HUES64 (cell line): ENCODE measurements around the gene CPLX4.
A peak's percentile ranks its signal among the peaks of the same experiment; 100 is the strongest.

ENCODE experiments used
- H3K27ac ChIP-seq: 2 replicates; pipeline ENCODE4 v1.7.0; 2013; ENCODE audit warnings: low read depth, low read length, inconsistent platforms
- H3K27me3 ChIP-seq: 2 replicates; pipeline ENCODE4 v1.6.1; 2013; ENCODE audit warnings: mild to moderate bottlenecking, low read length; ENCODE audit not compliant: insufficient read depth
- H3K36me3 ChIP-seq: 2 replicates; pipeline ENCODE4 v1.6.1; 2013; ENCODE audit warnings: mild to moderate bottlenecking, low read length; ENCODE audit not compliant: insufficient read depth
- H3K4me1 ChIP-seq: 2 replicates; pipeline ENCODE4 v1.6.1; 2013; ENCODE audit warnings: mild to moderate bottlenecking, low read length, moderate library complexity; ENCODE audit not compliant: insufficient read depth
- H3K4me3 ChIP-seq: 2 replicates; pipeline ENCODE4 v1.5.1; 2013; ENCODE audit warnings: mild to moderate bottlenecking, low read length, moderate library complexity
- H3K9ac ChIP-seq: 2 replicates; pipeline ENCODE4 v1.6.1; 2013; ENCODE audit warnings: mild to moderate bottlenecking, low read depth, low read length
- H3K9me3 ChIP-seq: 2 replicates; pipeline ENCODE4 v1.6.1; 2013; ENCODE audit warnings: low read depth, low read length; ENCODE audit not compliant: insufficient read depth
- WGBS: fragments of 150-250, 120-280 bp; methylation state at CpG from one replicate; pipeline ENCODE4 v1.1.7; 2013; ENCODE audit warnings: missing lambda C conversion rate; 5-methylcytosine and 5-hydroxymethylcytosine counted together

Gene CPLX4

GRCh38 chr18:59344996-59345395, 26.5 kb upstream of the CPLX4 start:
- Histone ChIP-seq H3K36me3 (peaks cover 95% of the 10 kb centered on the region), H3K4me1 (no peaks in the 10 kb centered on the region), H3K27ac (no peak overlapping the region), H3K27me3 (no peaks in the 10 kb centered on the region), H3K9me3 (peaks cover 3% of the 10 kb centered on the region; the same call in 1 of the 2 replicates), H3K4me3 (no peak overlapping the region), H3K9ac (no peak overlapping the region)
- no CpG with 5 or more reads among the region's 1 CpG for WGBS

GRCh38 chr18:59343926-59344325, 25.5 kb upstream of the CPLX4 start:
- Histone ChIP-seq H3K36me3 (peaks cover 95% of the 10 kb centered on the region), H3K4me1 (no peaks in the 10 kb centered on the region), H3K27ac (no peak overlapping the region), H3K27me3 (no peaks in the 10 kb centered on the region), H3K9ac (no peak overlapping the region), H3K9me3 (peaks cover 3% of the 10 kb centered on the region; the same call in 1 of the 2 replicates), H3K4me3 (no peak overlapping the region)
- WGBS = 88% methylated on average over 2 of the region's 2 CpGs

GRCh38 chr18:59340817-59341216, 22.4 kb upstream of the CPLX4 start:
- no peak overlapping the region for H3K4me3 ChIP-seq
- H3K9ac ChIP-seq = no peak overlapping the region
- no peaks in the 10 kb centered on the region for H3K27me3 ChIP-seq
- H3K4me1 ChIP-seq = no peaks in the 10 kb centered on the region
- no peak overlapping the region for H3K27ac ChIP-seq
- H3K36me3 ChIP-seq = peaks cover 94% of the 10 kb centered on the region
- peaks cover 3% of the 10 kb centered on the region; the same call in 1 of the 2 replicates for H3K9me3 ChIP-seq

GRCh38 chr18:59340312-59340711, 21.9 kb upstream of the CPLX4 start:
- Histone ChIP-seq H3K27ac (no peak overlapping the region), H3K4me3 (no peak overlapping the region), H3K9me3 (no peaks in the 10 kb centered on the region; the same call in 1 of the 2 replicates), H3K4me1 (no peaks in the 10 kb centered on the region), H3K36me3 (peaks cover 94% of the 10 kb centered on the region), H3K9ac (no peak overlapping the region), H3K27me3 (no peaks in the 10 kb centered on the region)
- WGBS = 100% methylated on average over 1 of the region's 2 CpGs

- Histone ChIP-seq H3K36me3 (peaks cover 98% of the 10 kb centered on the region), H3K9ac (no peak overlapping the region), H3K27me3 (no peaks in the 10 kb centered on the region), H3K27ac (no peak overlapping the region), H3K4me1 (no peaks in the 10 kb centered on the region), H3K9me3 (no peaks in the 10 kb centered on the region), H3K4me3 (no peak overlapping the region)
- WGBS = 98% methylated on average over 3 of the region's 3 CpGs
Observed at GRCh38 chr18:59332986-59333385, 14.5 kb upstream of the CPLX4 start.

- no peak overlapping the region for H3K27ac ChIP-seq
- H3K9ac ChIP-seq = no peak overlapping the region
- no peaks in the 10 kb centered on the region for H3K9me3 ChIP-seq
- no peaks in the 10 kb centered on the region for H3K27me3 ChIP-seq
- H3K4me1 ChIP-seq = no peaks in the 10 kb centered on the region
- 100% methylated on average over 2 of the region's 2 CpGs for WGBS
- H3K4me3 ChIP-seq = no peak overlapping the region
- H3K36me3 ChIP-seq = peaks cover 78% of the 10 kb centered on the region
Observed at GRCh38 chr18:59328683-59329082, 10.2 kb upstream of the CPLX4 start.

GRCh38 chr18:59325965-59326364, 7.5 kb upstream of the CPLX4 start:
- Histone ChIP-seq H3K27ac (no peak overlapping the region), H3K4me3 (no peak overlapping the region), H3K9me3 (no peaks in the 10 kb centered on the region), H3K36me3 (peaks cover 51% of the 10 kb centered on the region), H3K4me1 (no peaks in the 10 kb centered on the region), H3K9ac (no peak overlapping the region), H3K27me3 (no peaks in the 10 kb centered on the region)
- WGBS = 96% methylated on average over 1 of the region's 1 CpG

GRCh38 chr18:59324623-59324971, 6.1 kb upstream of the CPLX4 start:
- no peaks in the 10 kb centered on the region for H3K4me1 ChIP-seq
- no peak overlapping the region for H3K27ac ChIP-seq
- H3K4me3 ChIP-seq = no peak overlapping the region
- no peaks in the 10 kb centered on the region for H3K27me3 ChIP-seq
- WGBS = 94% methylated on average over 3 of the region's 4 CpGs
- peaks cover 38% of the 10 kb centered on the region for H3K36me3 ChIP-seq
- no peaks in the 10 kb centered on the region for H3K9me3 ChIP-seq
- no peak overlapping the region for H3K9ac ChIP-seq

GRCh38 chr18:59323931-59324622, 5.6 kb upstream of the CPLX4 start:
- H3K27me3 ChIP-seq = 0 out of 2 replicates have a peak, but pooled peaks cover 3% of the 10 kb centered on the region
- H3K9ac ChIP-seq = no peak overlapping the region
- H3K36me3 ChIP-seq = peaks cover 32% of the 10 kb centered on the region
- 89% methylated on average over 7 of the region's 7 CpGs for WGBS
- no peaks in the 10 kb centered on the region for H3K4me1 ChIP-seq
- no peaks in the 10 kb centered on the region for H3K9me3 ChIP-seq
- no peak overlapping the region for H3K4me3 ChIP-seq
- H3K27ac ChIP-seq = no peak overlapping the region

GRCh38 chr18:59311631-59312030, 6.8 kb downstream of the CPLX4 start:
- 65% methylated on average over 6 of the region's 7 CpGs for WGBS
- Histone ChIP-seq H3K27ac (no peak overlapping the region), H3K4me3 (no peak overlapping the region), H3K4me1 (no peaks in the 10 kb centered on the region), H3K36me3 (no peaks in the 10 kb centered on the region), H3K9me3 (no peaks in the 10 kb centered on the region), H3K9ac (no peak overlapping the region), H3K27me3 (peaks cover 51% of the 10 kb centered on the region)

GRCh38 chr18:59308938-59309260, 9.6 kb downstream of the CPLX4 start:
- H3K36me3 ChIP-seq = no peaks in the 10 kb centered on the region
- peaks cover 68% of the 10 kb centered on the region for H3K27me3 ChIP-seq
- 73% methylated on average over 4 of the region's 5 CpGs for WGBS
- no peak overlapping the region for H3K9ac ChIP-seq
- no peaks in the 10 kb centered on the region for H3K4me1 ChIP-seq
- H3K27ac ChIP-seq = no peak overlapping the region
- peak overlapping the region; percentile 48 for H3K4me3 ChIP-seq
- no peaks in the 10 kb centered on the region for H3K9me3 ChIP-seq
